ENCODE data around the gene GPR78. TPM values are rescaled to one million over a fixed set of nuclear protein-coding genes. Genes with fewer than 3 reads are reported as not detected.

GPR78 gene
- total RNA-seq, 1 donor from 2014 or later: 0.21 TPM

DNA sequence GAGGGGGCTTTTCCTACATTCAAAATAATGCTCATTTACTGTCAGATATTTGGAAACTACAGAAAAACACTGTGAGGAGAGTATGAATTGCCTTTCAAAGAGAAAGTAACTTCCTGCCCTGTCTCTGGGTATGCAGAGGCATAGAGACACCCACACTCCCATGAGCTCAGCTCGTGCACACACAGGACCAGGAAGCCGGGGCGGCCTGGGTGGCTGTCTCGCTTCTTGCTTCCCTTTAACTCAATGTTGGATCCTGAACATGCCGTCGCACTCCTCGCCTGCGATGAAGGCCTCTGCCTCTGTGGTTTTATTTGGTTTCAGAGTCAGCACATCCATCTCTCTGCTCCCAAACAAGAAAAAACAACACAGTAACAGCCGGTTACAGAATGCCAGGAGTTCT is 40.1 kb upstream of the GPR78 start:
- Histone ChIP-seq H3K9me3 (no peaks in the 10 kb centered on the region), H3K27ac (no peak overlapping the region), H3K4me3 (no peak overlapping the region), H3K27me3 (ENCODE audit: low read depth) (no peaks in the 10 kb centered on the region), H3K4me1 (peaks cover 16% of the 10 kb centered on the region), H3K36me3 (no peaks in the 10 kb centered on the region)
- TF ChIP-seq, protein P1, sequence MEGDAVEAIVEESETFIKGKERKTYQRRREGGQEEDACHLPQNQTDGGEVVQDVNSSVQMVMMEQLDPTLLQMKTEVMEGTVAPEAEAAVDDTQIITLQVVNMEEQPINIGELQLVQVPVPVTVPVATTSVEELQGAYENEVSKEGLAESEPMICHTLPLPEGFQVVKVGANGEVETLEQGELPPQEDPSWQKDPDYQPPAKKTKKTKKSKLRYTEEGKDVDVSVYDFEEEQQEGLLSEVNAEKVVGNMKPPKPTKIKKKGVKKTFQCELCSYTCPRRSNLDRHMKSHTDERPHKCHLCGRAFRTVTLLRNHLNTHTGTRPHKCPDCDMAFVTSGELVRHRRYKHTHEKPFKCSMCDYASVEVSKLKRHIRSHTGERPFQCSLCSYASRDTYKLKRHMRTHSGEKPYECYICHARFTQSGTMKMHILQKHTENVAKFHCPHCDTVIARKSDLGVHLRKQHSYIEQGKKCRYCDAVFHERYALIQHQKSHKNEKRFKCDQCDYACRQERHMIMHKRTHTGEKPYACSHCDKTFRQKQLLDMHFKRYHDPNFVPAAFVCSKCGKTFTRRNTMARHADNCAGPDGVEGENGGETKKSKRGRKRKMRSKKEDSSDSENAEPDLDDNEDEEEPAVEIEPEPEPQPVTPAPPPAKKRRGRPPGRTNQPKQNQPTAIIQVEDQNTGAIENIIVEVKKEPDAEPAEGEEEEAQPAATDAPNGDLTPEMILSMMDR (IDR thresholded peaks at IDR 0.05): no peak
- intact Hi-C loops (cut with DNase I): no loop called here
- ATAC-seq (no peak), DNase-seq (no peak)

DNA sequence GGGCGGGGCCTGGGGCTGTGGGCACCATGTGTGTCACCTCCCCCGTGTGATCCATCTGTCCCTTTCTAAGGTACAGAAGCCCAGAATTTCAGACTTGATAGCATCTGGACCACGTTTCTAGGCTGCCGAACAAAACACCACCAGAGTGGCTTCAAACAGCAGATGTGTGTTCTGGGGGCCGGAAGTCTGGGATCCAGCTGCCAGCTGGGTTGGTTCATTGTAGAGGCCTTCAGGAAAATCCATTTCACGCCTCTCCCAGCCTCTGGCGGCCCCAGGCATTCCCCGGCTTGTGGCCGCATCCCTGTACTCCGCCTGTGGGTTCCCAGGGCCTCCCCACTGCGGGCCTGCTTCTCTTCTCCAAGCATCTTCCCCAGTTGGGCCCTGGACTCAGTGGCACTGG is 39.6 kb upstream of the GPR78 start:
- Histone ChIP-seq H3K27ac (no peak overlapping the region), H3K27me3 (ENCODE audit: low read depth) (no peaks in the 10 kb centered on the region), H3K4me3 (no peak overlapping the region), H3K36me3 (no peaks in the 10 kb centered on the region), H3K4me1 (peaks cover 13% of the 10 kb centered on the region), H3K9me3 (no peaks in the 10 kb centered on the region)
- no peak for ATAC-seq
- intact Hi-C loops (cut with DNase I): no loop called here
- no peak for DNase-seq
- TF ChIP-seq, protein P1 (IDR thresholded peaks at IDR 0.05): no peak

DNA sequence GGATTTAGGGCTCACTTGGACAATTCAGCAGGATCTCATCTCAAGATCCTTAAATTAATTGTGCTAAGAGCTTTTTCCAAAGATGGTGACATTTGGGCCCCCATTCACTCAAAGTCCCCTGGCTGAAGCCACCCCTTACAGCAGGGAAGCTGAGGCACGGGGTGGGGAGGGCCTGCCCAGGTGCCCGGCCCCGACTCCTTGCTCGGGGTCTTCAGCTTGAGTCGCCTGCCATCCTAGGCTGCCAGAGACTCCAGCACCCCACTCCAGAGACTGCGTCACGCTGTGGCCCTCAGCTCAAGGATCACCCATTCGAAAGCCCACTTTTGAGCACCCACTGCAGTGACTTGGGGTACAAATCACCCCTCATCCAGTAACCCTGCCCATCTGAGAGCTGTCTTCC is 39.2 kb upstream of the GPR78 start:
- Histone ChIP-seq H3K36me3 (no peaks in the 10 kb centered on the region), H3K9me3 (no peaks in the 10 kb centered on the region), H3K27ac (no peak overlapping the region), H3K4me1 (peaks cover 13% of the 10 kb centered on the region), H3K4me3 (no peak overlapping the region), H3K27me3 (ENCODE audit: low read depth) (no peaks in the 10 kb centered on the region)
- no peak for DNase-seq
- no peak for ATAC-seq
- intact Hi-C loops (cut with DNase I): no loop called here
- TF ChIP-seq, protein P1 (IDR thresholded peaks at IDR 0.05): no peak

DNA sequence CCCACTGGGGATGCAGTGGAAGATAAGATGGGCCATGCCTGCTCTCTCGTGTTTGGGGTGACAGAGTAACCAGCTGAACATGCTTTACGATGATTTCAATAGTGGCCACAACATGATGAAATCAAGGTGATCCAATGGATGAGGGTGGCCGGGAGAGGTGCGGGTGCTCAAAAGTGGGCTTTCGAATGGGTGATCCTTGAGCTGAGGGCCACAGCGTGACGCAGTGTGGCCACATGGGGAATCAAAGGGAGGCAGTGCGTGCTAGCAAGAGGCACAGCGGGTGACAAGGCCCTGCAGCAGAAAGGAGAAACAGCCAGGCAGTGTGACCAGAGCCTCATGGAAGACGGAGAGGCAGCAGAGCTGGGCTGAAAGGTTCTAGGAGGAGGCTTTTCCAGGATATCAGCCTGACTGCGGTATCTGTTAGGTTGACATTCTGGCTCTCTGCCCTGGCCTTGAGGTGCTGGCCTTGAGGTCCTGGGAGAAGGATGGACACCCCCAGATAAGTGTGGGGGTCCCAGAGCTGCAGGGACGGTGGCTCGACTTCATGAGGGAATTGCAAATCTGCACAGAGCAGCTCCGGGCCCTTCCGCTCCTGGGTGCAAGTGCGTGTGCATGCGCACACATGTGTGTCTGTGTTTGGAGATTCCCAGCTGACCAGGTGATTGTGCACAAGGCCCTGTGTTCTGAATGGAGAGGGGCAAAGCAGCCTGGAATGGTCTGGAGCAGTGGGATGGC is 38.0 kb upstream of the GPR78 start:
- no peak overlapping the region for H3K4me3 ChIP-seq
- no peak for DNase-seq
- no peaks in the 10 kb centered on the region for H3K9me3 ChIP-seq
- H3K27me3 ChIP-seq (ENCODE audit: low read depth): no peaks in the 10 kb centered on the region
- intact Hi-C loops (cut with DNase I): no loop called here
- no peak overlapping the region for H3K27ac ChIP-seq
- no peaks in the 10 kb centered on the region for H3K36me3 ChIP-seq
- TF ChIP-seq, protein P1 (IDR thresholded peaks at IDR 0.05): no peak
- no peak for ATAC-seq
- H3K4me1 ChIP-seq: peaks cover 7% of the 10 kb centered on the region

DNA sequence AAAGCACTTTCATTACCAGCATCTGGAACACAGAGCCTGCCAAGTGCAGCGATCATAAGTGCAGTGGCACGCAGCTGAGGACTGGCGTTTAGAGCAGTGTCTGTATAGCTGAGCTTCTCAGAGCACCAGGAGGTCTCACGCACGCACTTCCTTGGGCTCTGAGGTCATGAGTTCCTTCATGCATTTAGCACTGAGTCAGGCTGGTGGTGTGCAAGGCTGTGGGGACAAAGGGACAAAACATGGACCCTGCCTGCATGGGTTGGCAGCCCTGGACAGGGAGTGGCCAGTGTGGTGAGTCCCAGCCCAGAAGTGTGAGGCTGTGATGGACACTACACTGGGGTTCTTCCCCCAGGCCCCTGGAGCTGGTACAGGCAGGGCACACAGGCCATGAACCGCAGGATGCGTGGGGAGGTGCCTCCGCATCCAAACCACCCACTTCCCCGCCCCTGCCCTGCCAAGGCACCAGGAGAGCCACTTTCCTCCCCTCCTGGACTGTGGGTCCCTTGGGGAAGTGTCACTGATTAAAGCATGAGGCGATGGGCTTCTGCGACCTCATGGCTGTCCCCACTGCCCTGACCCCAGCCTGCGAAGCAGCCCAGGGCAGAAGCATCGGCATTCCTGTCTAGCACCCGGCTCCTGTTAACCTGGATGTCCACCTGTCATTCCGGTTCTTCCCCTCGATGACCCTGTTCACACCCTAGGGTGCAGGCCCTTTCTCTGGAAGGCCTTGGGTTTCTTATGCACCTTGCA is 37.2 kb upstream of the GPR78 start:
- Histone ChIP-seq H3K4me1 (no peaks in the 10 kb centered on the region), H3K27me3 (ENCODE audit: low read depth) (no peaks in the 10 kb centered on the region), H3K4me3 (no peak overlapping the region), H3K27ac (no peak overlapping the region), H3K9me3 (no peaks in the 10 kb centered on the region), H3K36me3 (no peaks in the 10 kb centered on the region)
- TF ChIP-seq, protein P1 (IDR thresholded peaks at IDR 0.05): no peak
- ATAC-seq (no peak), DNase-seq (no peak)
- intact Hi-C loops (cut with DNase I): no loop called here
